ENCODE data around the gene POC1A. TPM values are rescaled to one million over a fixed set of nuclear protein-coding genes. Genes with fewer than 3 reads are reported as not detected.

POC1A gene
- total and polyA plus RNA-seq, 2 donors (not counting 1 experiment from before 2014, with no cell fraction given), result 3.8 to 17.7 TPM

GRCh38 chr3:52041118-52041731 lies 113.0 kb downstream of the POC1A start:
- no peak overlapping the region for H3K9ac ChIP-seq (ENCODE audit: insufficient read depth, low read length)
- DNase-seq (ENCODE audit: low read depth in 2 of 2), result no peak
- no peak overlapping the region for H3K4me2 ChIP-seq (ENCODE audit: extremely low read depth, insufficient read depth, low read length)
- no peaks in the 10 kb centered on the region for H3K79me2 ChIP-seq (ENCODE audit: control insufficient read depth, insufficient read depth, low read length)
- no peaks in the 10 kb centered on the region for H3K36me3 ChIP-seq (ENCODE audit: control insufficient read depth, insufficient read depth, low read length)
- no peak overlapping the region for H3K27ac ChIP-seq (ENCODE audit: insufficient read depth, low read length)
- H3K27me3 ChIP-seq (ENCODE audit: control insufficient read depth, insufficient read depth, low read length), result no peaks in the 10 kb centered on the region
- H4K20me1 ChIP-seq (ENCODE audit: control insufficient read depth, extremely low read depth, insufficient read depth, low read length), result no peaks in the 10 kb centered on the region
- H3K4me1 ChIP-seq (ENCODE audit: control insufficient read depth, extremely low read depth, insufficient read depth, low read length), result peaks cover 10% of the 10 kb centered on the region
- H3K9me3 ChIP-seq (ENCODE audit: control insufficient read depth, insufficient read depth, low read depth, low read length), result no peaks in the 10 kb centered on the region
- H3K4me3 ChIP-seq (replicated peaks in 1 of 4; ENCODE audit: control extremely low read depth in 1 of 4, insufficient read depth in 1 of 4, low read depth in 3 of 4, low read length in 4 of 4), result no peak overlapping the region
- TF ChIP-seq CTCF (conservative IDR thresholded peaks at IDR 0.05 in 1 of 2, IDR thresholded peaks at IDR 0.05 in 1 of 2; ENCODE audit: low read depth in 1 of 2, low read length in 2 of 2), result peak in 1 of 2 donors; percentile 25
- TF ChIP-seq EZH2 (IDR thresholded peaks at IDR 0.05; ENCODE audit: low read length, missing control alignments), result no peak
- H2AFZ ChIP-seq (ENCODE audit: low read length), result no peak overlapping the region

- TF ChIP-seq CTCF (conservative IDR thresholded peaks at IDR 0.05 in 1 of 2, IDR thresholded peaks at IDR 0.05 in 1 of 2; ENCODE audit: low read depth in 1 of 2, low read length in 2 of 2) (no peak), EZH2 (IDR thresholded peaks at IDR 0.05; ENCODE audit: low read length, missing control alignments) (no peak)
- Histone ChIP-seq H3K4me3 (replicated peaks in 1 of 4; ENCODE audit: control extremely low read depth in 1 of 4, insufficient read depth in 1 of 4, low read depth in 3 of 4, low read length in 4 of 4) (no peak overlapping the region), H3K27ac (ENCODE audit: insufficient read depth, low read length) (no peak overlapping the region), H2AFZ (ENCODE audit: low read length) (no peak overlapping the region), H3K4me2 (ENCODE audit: extremely low read depth, insufficient read depth, low read length) (no peak overlapping the region), H3K4me1 (ENCODE audit: control insufficient read depth, extremely low read depth, insufficient read depth, low read length) (peaks cover 4% of the 10 kb centered on the region), H4K20me1 (ENCODE audit: control insufficient read depth, extremely low read depth, insufficient read depth, low read length) (no peaks in the 10 kb centered on the region), H3K79me2 (ENCODE audit: control insufficient read depth, insufficient read depth, low read length) (no peaks in the 10 kb centered on the region), H3K36me3 (ENCODE audit: control insufficient read depth, insufficient read depth, low read length) (no peaks in the 10 kb centered on the region), H3K27me3 (ENCODE audit: control insufficient read depth, insufficient read depth, low read length) (no peaks in the 10 kb centered on the region), H3K9ac (ENCODE audit: insufficient read depth, low read length) (no peak overlapping the region), H3K9me3 (ENCODE audit: control insufficient read depth, insufficient read depth, low read depth, low read length) (no peaks in the 10 kb centered on the region)
- DNase-seq (ENCODE audit: low read depth in 2 of 2), result no peak
Observed at GRCh38 chr3:52040600-52040999, 113.6 kb downstream of the POC1A start.

- H3K27me3 ChIP-seq (ENCODE audit: control insufficient read depth, insufficient read depth, low read length), result no peaks in the 10 kb centered on the region
- peak; percentile 50 to 56 for DNase-seq (ENCODE audit: low read depth in 2 of 2)
- H3K4me3 ChIP-seq (replicated peaks in 1 of 4; ENCODE audit: control extremely low read depth in 1 of 4, insufficient read depth in 1 of 4, low read depth in 3 of 4, low read length in 4 of 4), result no peak overlapping the region
- no peak for TF ChIP-seq EZH2 (IDR thresholded peaks at IDR 0.05; ENCODE audit: low read length, missing control alignments)
- TF ChIP-seq CTCF (conservative IDR thresholded peaks at IDR 0.05 in 1 of 2, IDR thresholded peaks at IDR 0.05 in 1 of 2; ENCODE audit: low read depth in 1 of 2, low read length in 2 of 2), result no peak
- no peaks in the 10 kb centered on the region for H3K4me1 ChIP-seq (ENCODE audit: control insufficient read depth, extremely low read depth, insufficient read depth, low read length)
- no peaks in the 10 kb centered on the region for H3K36me3 ChIP-seq (ENCODE audit: control insufficient read depth, insufficient read depth, low read length)
- H3K27ac ChIP-seq (ENCODE audit: insufficient read depth, low read length), result no peak overlapping the region
- no peak overlapping the region for H3K9ac ChIP-seq (ENCODE audit: insufficient read depth, low read length)
- H3K79me2 ChIP-seq (ENCODE audit: control insufficient read depth, insufficient read depth, low read length), result no peaks in the 10 kb centered on the region
- H3K4me2 ChIP-seq (ENCODE audit: extremely low read depth, insufficient read depth, low read length), result no peak overlapping the region
- H4K20me1 ChIP-seq (ENCODE audit: control insufficient read depth, extremely low read depth, insufficient read depth, low read length), result no peaks in the 10 kb centered on the region
- no peak overlapping the region for H2AFZ ChIP-seq (ENCODE audit: low read length)
- H3K9me3 ChIP-seq (ENCODE audit: control insufficient read depth, insufficient read depth, low read depth, low read length), result no peaks in the 10 kb centered on the region
Observed at GRCh38 chr3:52039846-52040245, 114.4 kb downstream of the POC1A start.

All from fibroblast of lung (primary cell).